ENCODE measurements around the gene MLYCD.

MLYCD gene

DNA sequence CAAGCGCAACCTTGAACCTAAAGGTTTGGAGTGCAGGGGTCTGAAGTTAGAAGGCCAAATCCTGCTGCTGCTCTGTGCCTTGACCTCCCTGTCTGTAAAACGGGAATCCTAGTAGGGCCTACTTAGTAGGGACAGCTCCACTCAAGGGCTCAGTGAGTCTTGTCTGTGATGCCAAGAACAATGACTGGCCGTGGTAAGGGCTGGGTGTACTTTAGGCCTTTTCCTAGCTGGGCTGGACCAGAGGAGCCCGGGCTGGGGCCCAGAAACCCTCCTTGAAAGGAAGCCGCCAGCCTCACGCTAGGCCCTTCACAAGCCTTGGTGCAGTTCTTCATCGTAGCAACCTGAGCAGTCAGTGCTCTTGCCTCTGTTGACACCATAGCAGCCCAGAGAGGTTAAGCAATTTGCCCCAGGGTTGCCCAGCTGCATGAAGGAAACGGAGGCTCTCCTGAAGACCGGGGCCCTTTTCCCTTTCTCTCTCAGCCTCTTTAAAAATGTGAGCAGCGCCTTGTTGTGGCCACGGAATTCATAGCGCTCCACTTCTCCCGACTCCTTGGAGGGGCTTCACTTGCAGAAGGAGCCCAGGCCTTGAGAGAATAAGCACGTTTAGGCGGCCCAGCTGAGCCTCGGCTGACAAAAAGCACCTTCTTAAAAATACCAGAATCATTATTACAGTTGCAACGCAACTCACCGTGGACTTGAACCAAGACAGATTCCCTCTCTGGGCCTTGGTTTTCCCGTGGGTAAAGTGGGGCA lies 73.5 kb downstream of the MLYCD start:
- DNase-seq, result no peak

DNA sequence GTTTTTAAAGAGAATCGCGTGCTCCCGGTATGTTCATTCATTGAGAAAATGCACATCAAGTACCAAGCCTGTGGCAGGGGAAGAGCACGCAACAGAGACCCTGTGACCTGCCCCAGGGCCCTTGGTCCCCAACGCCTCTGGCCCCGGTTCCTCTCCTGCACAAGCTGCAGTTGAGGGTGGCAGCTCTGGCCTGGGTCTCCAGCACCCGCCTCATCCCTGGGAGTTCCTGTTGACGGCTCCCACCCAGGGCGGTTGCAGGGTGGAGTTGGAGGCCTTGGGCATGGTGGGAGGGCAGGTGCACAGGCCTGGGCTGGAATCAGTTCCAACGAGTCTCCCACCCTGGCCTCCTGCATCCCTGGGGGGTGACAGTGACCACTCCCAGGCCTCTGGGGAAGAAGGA lies 74.2 kb downstream of the MLYCD start:
- DNase-seq, result no peak

DNA sequence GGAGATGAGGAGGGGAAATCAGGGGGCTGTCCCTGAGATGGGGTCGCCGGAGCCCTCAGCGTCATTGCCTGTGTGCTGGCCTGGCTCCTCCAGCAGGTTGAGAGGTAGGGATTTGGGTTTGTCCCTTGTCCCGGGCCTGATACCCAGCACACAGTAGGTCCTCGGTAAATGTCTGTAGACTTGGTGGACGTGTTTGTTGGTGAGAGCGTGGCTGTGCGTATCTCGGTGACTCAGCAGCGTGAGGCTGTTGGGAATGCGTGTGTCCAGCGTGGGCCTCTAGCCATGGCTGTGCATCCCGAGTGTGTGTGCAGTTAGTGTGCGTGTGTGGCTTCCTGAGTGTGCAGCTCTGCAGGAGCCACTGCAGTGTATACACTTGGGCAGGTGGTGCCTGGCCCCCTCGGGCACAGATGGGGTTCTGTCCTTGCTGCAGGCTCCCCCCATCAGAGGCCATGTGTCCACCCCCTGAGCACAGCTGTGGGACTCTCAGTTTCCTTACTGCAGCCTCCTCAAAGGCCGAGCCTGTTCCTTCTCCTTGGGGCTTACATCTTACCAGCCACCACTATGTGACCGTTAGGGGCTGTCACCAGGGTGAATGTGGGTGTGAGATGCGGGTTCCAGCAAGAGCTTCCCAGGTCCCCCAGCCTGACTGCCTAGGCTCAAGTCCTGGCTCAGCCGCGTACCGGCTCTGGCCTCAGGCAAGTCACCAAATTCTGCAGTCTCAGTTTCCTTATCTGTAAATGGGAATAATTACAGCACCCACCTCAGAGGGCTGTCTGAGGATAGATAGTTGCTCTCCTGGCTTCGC lies 74.9 kb downstream of the MLYCD start:
- peak in 1 of 2 experiments; percentile 55 for DNase-seq

DNA sequence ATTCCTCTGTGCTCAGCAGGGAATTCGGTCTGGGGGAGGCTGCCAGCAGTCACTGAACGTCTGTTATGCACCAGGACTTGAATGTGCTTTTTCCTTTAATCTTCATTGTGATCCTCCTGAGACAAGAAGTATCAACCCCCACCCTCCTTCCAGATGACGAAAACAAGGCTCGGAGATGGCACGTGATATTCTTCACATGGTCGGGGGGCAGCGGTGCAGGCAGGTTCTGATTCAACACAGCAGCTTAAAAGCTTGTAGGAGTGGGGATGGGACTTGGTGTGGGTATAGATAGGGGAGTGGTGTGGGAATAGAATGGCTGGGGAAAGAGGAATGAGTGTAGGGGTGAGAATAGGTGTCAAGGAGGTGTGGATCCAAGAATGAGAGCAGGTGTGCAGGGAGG lies 75.6 kb downstream of the MLYCD start:
- peak; percentile 36 to 78 for DNase-seq

DNA sequence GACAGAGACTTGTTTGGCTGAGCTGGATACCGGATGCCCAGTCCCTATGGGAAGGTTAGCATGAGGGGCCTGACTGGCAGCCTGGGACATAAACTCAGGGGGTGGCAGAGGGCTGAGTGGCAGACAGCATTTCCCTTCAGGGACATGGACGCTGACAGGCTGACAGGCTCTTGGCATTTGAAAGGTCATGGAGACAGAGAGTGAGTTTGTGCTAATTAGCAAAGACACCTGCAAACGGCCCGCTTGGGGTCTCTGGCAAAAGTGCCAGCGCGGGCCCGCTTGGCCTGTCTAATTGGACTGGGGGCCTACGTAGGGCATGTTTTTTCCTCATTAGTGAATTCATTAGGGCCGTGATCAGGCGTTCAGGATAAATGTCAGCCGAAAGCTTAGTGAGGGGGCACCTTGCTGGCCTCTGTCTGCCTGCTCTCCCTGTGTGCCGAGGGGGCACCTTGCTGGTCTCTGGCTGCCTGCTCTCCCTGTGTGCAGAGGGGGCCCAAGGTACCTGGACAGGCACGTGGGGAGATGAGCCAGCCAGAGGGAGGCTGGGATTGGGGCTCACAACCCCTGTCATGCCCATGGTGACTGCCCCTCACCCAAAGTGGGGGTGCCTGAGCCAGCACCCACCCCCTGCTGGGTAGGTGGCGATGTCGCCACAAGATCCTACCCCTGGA lies 76.8 kb downstream of the MLYCD start:
- DNase-seq, result no peak

All from NCI-H524 (cell line).